HCT116 (cell line): ENCODE results near the gene ABCG1. TPM values are rescaled to one million over a fixed set of nuclear protein-coding genes. Genes with fewer than 3 reads are reported as not detected.

Experiments
- ATAC-seq: fragments of 200-7000 bp; cut with Tn5 transposase; 2 replicates; pipeline ENCODE4 v1.9.1; 2020; ENCODE audit warnings: mild to moderate bottlenecking, moderate library complexity
- BruUV-seq: library from RNA; stranded (reverse); fragments of 400-500 nt; replicated peaks from 2 replicates; lab custom pipeline; 2021; lab: Mats Ljungman, UMichigan
- CTCF ChIA-PET: fragments of 300-600 bp; sonication (Branson Sonifier 250); formaldehyde crosslinking; loops from one replicate; lab custom pipeline; 2021; ENCODE audit warnings: antibody characterized with exemption; lab: Charles Lee
- POLR2A ChIA-PET: fragments of 300-600, 350-600 bp; sonication (Branson Sonifier 250); formaldehyde crosslinking; loops from one replicate; lab custom pipeline; 2021; ENCODE audit warnings: antibody characterized with exemption; lab: Charles Lee
- RAD21 ChIA-PET, 2 experiments: fragments of 300-600 bp; sonication (Branson Sonifier 250); formaldehyde crosslinking; loops; one replicate each; lab custom pipeline; 2023; ENCODE audit warnings: low total read pairs in 2 of 2; ENCODE audit not compliant: uncharacterized antibody in 2 of 2, unreplicated experiment in 2 of 2, low non-redundant PET in 1 of 2; lab: Charles Lee
- DNase-seq: peaks from one replicate; pipeline ENCODE4 v3.0.0-alpha.2; 2010; ENCODE audit warnings: low read depth, low spot score
- H2AFZ ChIP-seq: fragments of 200-600 bp; shearing (Covaris generic), sonication (generic); 2 replicates; pipeline ENCODE4 v1.6.1; 2017; ENCODE audit warnings: low read depth, mixed run types, mixed read lengths, antibody characterized with exemption, low read length; ENCODE audit not compliant: poor library complexity, severe bottlenecking
- H3K27ac ChIP-seq: 2 replicates; pipeline ENCODE4 v1.5.1; 2012; ENCODE audit warnings: low read depth, low read length
- H3K27me3 ChIP-seq: fragments of 200-600 bp; sonication (generic); 2 replicates; pipeline ENCODE4 v1.6.1; 2016; ENCODE audit warnings: mixed run types, low read length, mixed read lengths; ENCODE audit not compliant: insufficient read depth
- H3K36me3 ChIP-seq, 2 experiments: fragments of 200-500 bp in 1 of 2; fragments of 200-600 bp in 1 of 2; sonication (Bioruptor generic) in 1 of 2; sonication (generic) in 1 of 2; 2 replicates each; pipeline versions ENCODE4 v1.5.1 to v1.6.1; 2014 to 2016; ENCODE audit warnings: low read length in 2 of 2, inconsistent platforms in 1 of 2, mixed read lengths in 1 of 2, mixed run types in 1 of 2; ENCODE audit not compliant: insufficient read depth in 2 of 2, control insufficient read depth in 1 of 2
- H3K4me1 ChIP-seq, 2 experiments: fragments of 200-600 bp in 1 of 2; sonication (generic) in 1 of 2; 2 replicates each; pipeline versions ENCODE4 v1.5.1 to v1.6.1; 2012 to 2017; ENCODE audit warnings: low read length in 2 of 2, inconsistent platforms in 1 of 2, mild to moderate bottlenecking in 1 of 2, mixed read lengths in 1 of 2, mixed run types in 1 of 2, moderate library complexity in 1 of 2; ENCODE audit not compliant: insufficient read depth in 2 of 2, control insufficient read depth in 1 of 2
- H3K4me2 ChIP-seq: fragments of 200-600 bp; sonication (generic); 2 replicates; pipeline ENCODE4 v1.6.1; 2017; ENCODE audit warnings: mixed run types, low read length, mixed read lengths
- H3K4me3 ChIP-seq, 2 experiments: fragments of 200-600 bp in 1 of 2; sonication (generic) in 1 of 2; replicated peaks in 1 of 2; 2 replicates each; pipeline ENCODE4 v1.5.1; 2011 to 2016; ENCODE audit warnings: low read length in 2 of 2, control low read depth in 1 of 2, low read depth in 1 of 2, mild to moderate bottlenecking in 1 of 2, mixed read lengths in 1 of 2, mixed run types in 1 of 2
- H3K79me2 ChIP-seq: fragments of 200-600 bp; sonication (generic); 2 replicates; pipeline ENCODE4 v1.6.1; 2017; ENCODE audit warnings: mild to moderate bottlenecking, mixed run types, low read length, moderate library complexity, mixed read lengths; ENCODE audit not compliant: insufficient read depth
- H3K9ac ChIP-seq: fragments of 200-600 bp; sonication (generic); 2 replicates; pipeline ENCODE4 v1.6.1; 2016; ENCODE audit warnings: low read length, mixed read lengths
- H3K9me2 ChIP-seq: fragments of 200-600 bp; sonication (generic), shearing (Covaris generic); 2 replicates; pipeline ENCODE4 v1.6.1; 2017; ENCODE audit warnings: mixed run types, mild to moderate bottlenecking, moderate library complexity; ENCODE audit not compliant: insufficient read depth
- H3K9me3 ChIP-seq, 2 experiments: fragments of 200-500 bp in 1 of 2; fragments of 200-600 bp in 1 of 2; sonication (Bioruptor generic) in 1 of 2; sonication (generic) in 1 of 2; 2 replicates each; pipeline ENCODE4 v1.6.1; 2014 to 2017; ENCODE audit warnings: low read length in 2 of 2, mixed read lengths in 2 of 2, inconsistent platforms in 1 of 2, low read depth in 1 of 2, mild to moderate bottlenecking in 1 of 2, mixed run types in 1 of 2, moderate library complexity in 1 of 2; ENCODE audit not compliant: control insufficient read depth in 1 of 2, insufficient read depth in 1 of 2
- H4K20me1 ChIP-seq: fragments of 200-600 bp; sonication (generic), shearing (Covaris generic); 2 replicates; pipeline ENCODE4 v1.6.1; 2017; ENCODE audit warnings: mixed run types, mild to moderate bottlenecking, moderate library complexity; ENCODE audit not compliant: insufficient read depth
- CTCF ChIP-seq, 3 experiments: fragments of 200-600 bp in 1 of 3; sonication (generic) in 1 of 3; IDR thresholded peaks in 2 of 3; conservative IDR thresholded peaks in 1 of 3; 2 replicates each; pipeline ENCODE4 v1.5.1; 2012 to 2017; ENCODE audit warnings: low read depth in 2 of 3, low read length in 2 of 3, antibody characterized with exemption in 1 of 3, borderline replicate concordance in 1 of 3, control low read depth in 1 of 3, mild to moderate bottlenecking in 1 of 3, mixed read lengths in 1 of 3, mixed run types in 1 of 3, moderate library complexity in 1 of 3; ENCODE audit not compliant: insufficient read depth in 1 of 3
- ELF1 ChIP-seq: IDR thresholded peaks from 2 replicates; pipeline ENCODE4 v1.6.1; 2012; ENCODE audit warnings: low read depth, borderline replicate concordance
- EZH2phosphoT487 ChIP-seq: fragments of 200-600 bp; IDR thresholded peaks from 2 replicates; pipeline ENCODE4 v1.6.1; 2018; ENCODE audit warnings: antibody characterized with exemption, borderline replicate concordance
- JUND ChIP-seq: IDR thresholded peaks from 2 replicates; pipeline ENCODE4 v1.6.1; 2012
- POLR2A ChIP-seq: IDR thresholded peaks from 2 replicates; pipeline ENCODE4 v1.7.0; 2011; ENCODE audit warnings: borderline replicate concordance; ENCODE audit not compliant: insufficient read depth, insufficient read length; ENCODE audit errors: extremely low read depth
- POLR2AphosphoS5 ChIP-seq: IDR thresholded peaks from 2 replicates; pipeline ENCODE4 v1.6.1; 2011; ENCODE audit warnings: mild to moderate bottlenecking, low read depth, low read length, moderate library complexity
- REST ChIP-seq: IDR thresholded peaks from 2 replicates; pipeline ENCODE4 v1.6.1; 2012; ENCODE audit warnings: low read depth
- SRF ChIP-seq: IDR thresholded peaks from 2 replicates; pipeline ENCODE4 v1.6.1; 2012; ENCODE audit warnings: low read depth
- YY1 ChIP-seq: IDR thresholded peaks from 2 replicates; pipeline ENCODE4 v1.6.1; 2011; ENCODE audit warnings: low read length, low read depth, moderate library complexity, mild to moderate bottlenecking; ENCODE audit not compliant: insufficient replicate concordance; ENCODE audit errors: extremely low read depth
- ZBTB33 ChIP-seq: IDR thresholded peaks from 2 replicates; pipeline ENCODE4 v1.6.1; 2011; ENCODE audit warnings: mild to moderate bottlenecking, low read length, moderate library complexity; ENCODE audit not compliant: insufficient replicate concordance; ENCODE audit errors: extremely low read depth
- ZNF274 ChIP-seq: fragments of 200-500 bp; sonication (Bioruptor generic); IDR thresholded peaks from 2 replicates; pipeline ENCODE4 v1.6.1; 2014; ENCODE audit warnings: mild to moderate bottlenecking, low read depth, low read length, inconsistent platforms
- intact Hi-C: fragments of 100-400 bp; cut with micrococcal nuclease; formaldehyde crosslinking; loops from 2 replicates; pipeline ENCODE4 v1.10.0; 2022
- total RNA-seq: library from RNA; stranded (reverse); gene quantifications from one replicate; pipeline ENCODE4 v1.2.1, GENCODE V29; 2021; ENCODE audit not compliant: unreplicated experiment

Gene ABCG1
- total RNA-seq, 1 experiment from 2014 or later = 1.6 TPM

- Histone ChIP-seq H3K27me3 (peaks cover 6% of the 10 kb centered on the region), H3K4me1 (peaks cover 5 to 10% of the 10 kb centered on the region in 2 experiments; a peak in 3 of 4 replicates), H3K4me3 (no peak overlapping the region), H2AFZ (no peak overlapping the region), H3K9ac (no peak overlapping the region), H3K36me3 (no peaks in the 10 kb centered on the region), H3K79me2 (no peaks in the 10 kb centered on the region), H3K9me3 (no peaks in the 10 kb centered on the region), H4K20me1 (no peaks in the 10 kb centered on the region), H3K9me2 (no peaks in the 10 kb centered on the region), H3K27ac (no peak overlapping the region), H3K4me2 (no peak overlapping the region)
- RAD21 ChIA-PET = interaction anchor here (0.5 to 1.8 kb wide), 4 partner anchors 95 to 301 kb away, joined by 3 to 9 read pairs (median 4); no protein-coding TSS in a partner anchor
- TF ChIP-seq POLR2AphosphoS5 (no peak), EZH2phosphoT487 (no peak), ZBTB33 (no peak), SRF (no peak), ELF1 (no peak), POLR2A (no peak), JUND (no peak), REST (no peak), ZNF274 (no peak), YY1 (no peak), CTCF (IDR thresholded peaks at IDR 0.05 in 2 of 3, conservative IDR thresholded peaks at IDR 0.05 in 1 of 3; ENCODE audit: borderline replicate concordance in 1 of 3, insufficient read depth in 1 of 3, low read depth in 2 of 3, low read length in 2 of 3) (no peak)
- intact Hi-C loops = loop anchor here (1.0 to 2.0 kb wide), 2 partner anchors 94 to 114 kb away; no protein-coding TSS in a partner anchor
- POLR2A ChIA-PET = interaction anchor here (1.5 kb wide), 1 partner anchor 95 kb away, joined by 4 read pairs; no protein-coding TSS in a partner anchor
- no peak for ATAC-seq
- CTCF ChIA-PET = interaction anchor here (0.7 to 2.7 kb wide), 24 partner anchors 9 to 141 kb away, joined by 3 to 36 read pairs (median 4); no protein-coding TSS in a partner anchor
- no peak for DNase-seq
- no TSS peak for BruUV-seq
These were observed 40.0 kb downstream of the ABCG1 start for GRCh38 chr21:42258885-42259407.
